Fibroblast of mammary gland (primary cell): ENCODE data around the gene FEM1C.

ENCODE experiments used
- DNase-seq: peaks from one replicate; pipeline ENCODE4 v3.0.0-alpha.2; 2010; ENCODE audit warnings: low read depth
- H3K4me3 ChIP-seq: 2 replicates; pipeline ENCODE4 v1.5.1; 2011; ENCODE audit warnings: low read depth, mild to moderate bottlenecking, low read length, moderate library complexity; ENCODE audit not compliant: control insufficient read depth
- TF ChIP-seq, protein P1 (sequence below): conservative IDR thresholded peaks from 2 replicates; pipeline ENCODE4 v1.5.1; 2011; ENCODE audit warnings: low read depth, low read length, inconsistent platforms; ENCODE audit not compliant: control insufficient read depth, insufficient read depth

The FEM1C gene

GRCh38 chr5:115575167-115576070 lies 30.8 kb upstream of the FEM1C start:
- peak; percentile 72 for DNase-seq
- TF ChIP-seq, protein P1, sequence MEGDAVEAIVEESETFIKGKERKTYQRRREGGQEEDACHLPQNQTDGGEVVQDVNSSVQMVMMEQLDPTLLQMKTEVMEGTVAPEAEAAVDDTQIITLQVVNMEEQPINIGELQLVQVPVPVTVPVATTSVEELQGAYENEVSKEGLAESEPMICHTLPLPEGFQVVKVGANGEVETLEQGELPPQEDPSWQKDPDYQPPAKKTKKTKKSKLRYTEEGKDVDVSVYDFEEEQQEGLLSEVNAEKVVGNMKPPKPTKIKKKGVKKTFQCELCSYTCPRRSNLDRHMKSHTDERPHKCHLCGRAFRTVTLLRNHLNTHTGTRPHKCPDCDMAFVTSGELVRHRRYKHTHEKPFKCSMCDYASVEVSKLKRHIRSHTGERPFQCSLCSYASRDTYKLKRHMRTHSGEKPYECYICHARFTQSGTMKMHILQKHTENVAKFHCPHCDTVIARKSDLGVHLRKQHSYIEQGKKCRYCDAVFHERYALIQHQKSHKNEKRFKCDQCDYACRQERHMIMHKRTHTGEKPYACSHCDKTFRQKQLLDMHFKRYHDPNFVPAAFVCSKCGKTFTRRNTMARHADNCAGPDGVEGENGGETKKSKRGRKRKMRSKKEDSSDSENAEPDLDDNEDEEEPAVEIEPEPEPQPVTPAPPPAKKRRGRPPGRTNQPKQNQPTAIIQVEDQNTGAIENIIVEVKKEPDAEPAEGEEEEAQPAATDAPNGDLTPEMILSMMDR, result no peak
- no peak overlapping the region for H3K4me3 ChIP-seq

- DNase-seq, result peak; percentile 60
- no peak overlapping the region for H3K4me3 ChIP-seq
- TF ChIP-seq, protein P1, result no peak
These were observed 28.6 kb upstream of the FEM1C start for GRCh38 chr5:115573133-115573532.

DNA sequence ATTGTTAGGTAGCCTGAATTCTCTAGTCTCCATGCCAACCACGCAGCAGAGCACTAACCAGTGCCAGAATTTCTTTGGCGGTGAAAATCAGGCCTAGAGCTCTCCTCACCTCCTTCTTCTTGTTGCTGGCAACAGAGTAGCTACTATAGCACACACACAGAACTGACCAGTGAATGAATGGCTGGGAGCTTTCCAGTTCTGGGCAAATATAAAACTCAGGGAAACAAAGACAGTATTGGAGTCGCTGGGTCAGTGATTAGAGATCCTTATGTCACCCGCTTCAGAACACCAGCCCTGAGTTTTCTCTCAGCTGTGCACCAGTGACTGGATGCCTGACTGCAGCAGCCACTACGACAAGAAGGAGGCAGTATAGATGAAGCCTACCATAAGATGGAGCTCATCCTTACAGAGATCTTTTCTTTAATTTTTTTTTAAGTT lies 26.9 kb upstream of the FEM1C start:
- no peak for DNase-seq
- TF ChIP-seq, protein P1, result no peak
- no peak overlapping the region for H3K4me3 ChIP-seq

- no peak overlapping the region for H3K4me3 ChIP-seq
- no peak for DNase-seq
- TF ChIP-seq, protein P1, result no peak
These were observed 24.1 kb upstream of the FEM1C start for GRCh38 chr5:115568668-115569067.

DNA sequence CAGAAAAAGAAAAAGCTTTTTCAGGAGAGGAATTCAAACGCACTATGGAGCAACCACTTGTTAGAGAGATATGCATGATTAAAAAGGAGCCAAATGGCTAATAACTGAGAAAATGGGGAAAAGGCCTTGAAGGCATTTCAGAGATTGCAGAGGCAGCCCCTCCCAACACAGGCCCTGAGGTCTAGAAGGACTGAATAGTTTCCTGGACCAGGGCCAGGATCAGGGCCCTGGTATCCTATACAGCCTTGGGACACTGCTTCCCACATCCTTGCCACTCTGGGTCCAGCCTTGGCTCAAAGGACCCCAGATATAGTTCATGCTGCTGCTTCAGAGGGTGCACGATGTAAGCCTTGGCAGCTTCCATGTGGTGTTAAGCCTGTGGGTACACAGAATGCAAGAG lies 20.7 kb upstream of the FEM1C start:
- DNase-seq, result no peak
- TF ChIP-seq, protein P1, result no peak
- H3K4me3 ChIP-seq, result no peak overlapping the region

GRCh38 chr5:115561176-115561575 lies 16.6 kb upstream of the FEM1C start:
- no peak overlapping the region for H3K4me3 ChIP-seq
- no peak for DNase-seq
- TF ChIP-seq, protein P1, result no peak

GRCh38 chr5:115559524-115559923 lies 14.9 kb upstream of the FEM1C start:
- no peak overlapping the region for H3K4me3 ChIP-seq
- TF ChIP-seq, protein P1, result no peak
- DNase-seq, result peak; percentile 72
